NCI-H446 (cell line): ENCODE results near the gene RPN2.

Experiments
- DNase-seq, 2 experiments: peaks; one replicate each; lab custom pipeline; 2025; lab: John Stamatoyannopoulos, UW

The RPN2 gene

GRCh38 chr20:37218976-37219375 is 39.8 kb downstream of the RPN2 start:
- no peak for DNase-seq

DNA sequence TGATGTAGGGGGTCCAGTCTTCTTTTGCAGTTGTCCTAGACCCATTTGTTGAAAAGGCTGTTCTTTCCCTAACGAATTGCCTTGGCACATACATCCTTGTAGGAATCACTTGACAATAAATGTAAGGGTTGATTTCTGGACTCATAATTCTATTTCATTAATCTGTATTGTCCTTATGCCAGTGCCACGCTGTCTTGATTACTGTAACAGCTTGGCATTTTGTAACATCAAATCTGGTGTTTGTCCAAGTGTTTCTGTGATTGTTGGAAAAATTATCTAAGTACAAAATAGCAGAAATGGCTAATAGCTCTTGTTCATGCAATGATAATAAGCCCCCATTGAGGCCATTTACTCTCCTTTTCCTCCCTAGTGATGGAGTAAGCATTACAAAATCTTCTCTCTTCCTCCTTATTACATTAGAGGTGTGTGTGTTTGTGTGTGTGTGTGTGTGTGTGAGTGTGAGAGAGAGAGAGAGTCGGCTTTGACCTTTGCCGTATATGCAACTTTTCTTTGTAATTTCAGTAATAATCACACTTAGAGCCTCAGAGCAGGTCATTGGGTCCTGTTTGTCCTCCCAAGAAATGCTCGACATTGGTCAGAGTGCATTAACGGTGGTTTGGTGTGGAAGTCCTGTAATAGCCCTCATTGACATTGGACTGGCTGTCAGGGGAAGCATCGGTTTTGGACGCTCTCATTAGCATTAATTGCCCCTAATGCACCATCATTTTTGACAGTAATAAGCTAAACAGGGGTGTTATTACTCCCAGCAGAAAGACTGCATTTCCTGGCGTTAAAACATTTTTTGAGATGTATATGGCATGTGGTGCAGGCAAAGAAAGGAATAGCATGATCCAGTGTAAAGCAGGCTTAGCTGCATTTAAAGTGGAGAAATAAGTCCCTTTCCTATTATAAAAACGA is 40.9 kb downstream of the RPN2 start:
- DNase-seq: no peak

GRCh38 chr20:37220731-37221130 is 41.6 kb downstream of the RPN2 start:
- DNase-seq: no peak

DNA sequence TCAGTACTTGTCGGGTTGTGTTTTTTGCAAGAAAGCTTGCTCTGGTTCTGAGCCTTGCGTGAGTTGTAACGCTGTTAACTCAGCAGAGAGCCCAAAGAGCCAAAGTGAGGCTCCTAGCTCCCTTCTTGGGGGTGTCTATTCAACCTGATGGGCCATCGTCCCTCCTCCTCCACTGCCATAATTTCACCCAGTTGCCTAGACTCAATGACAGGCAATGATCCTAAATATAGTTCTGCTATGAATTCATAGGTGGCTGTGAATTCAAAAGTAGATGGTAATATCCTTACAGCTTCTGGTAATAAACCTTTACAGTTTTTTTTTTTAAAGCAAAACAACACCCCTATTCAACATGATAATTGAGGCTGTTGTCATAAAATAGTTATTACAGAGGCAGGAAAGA is 43.0 kb downstream of the RPN2 start:
- DNase-seq: no peak

DNA sequence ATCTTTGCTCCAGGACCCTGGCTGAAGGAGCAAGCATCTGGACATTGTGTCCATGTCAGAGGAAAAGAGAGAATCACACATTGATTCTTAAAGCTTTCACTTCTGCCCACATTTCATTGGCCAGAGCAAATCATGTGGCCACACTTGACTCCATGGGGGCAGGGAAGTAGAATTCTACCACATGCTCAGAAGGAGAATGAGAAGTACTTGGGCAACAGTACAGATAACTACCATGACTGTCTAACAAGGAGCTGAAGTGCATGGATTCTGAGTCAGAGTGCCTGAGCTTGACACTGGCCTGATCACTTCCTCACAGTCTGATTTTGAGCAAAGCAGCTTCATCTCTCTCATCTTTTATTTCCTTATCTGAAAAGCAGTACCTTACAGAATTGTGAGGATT is 43.9 kb downstream of the RPN2 start:
- DNase-seq: no peak

DNA sequence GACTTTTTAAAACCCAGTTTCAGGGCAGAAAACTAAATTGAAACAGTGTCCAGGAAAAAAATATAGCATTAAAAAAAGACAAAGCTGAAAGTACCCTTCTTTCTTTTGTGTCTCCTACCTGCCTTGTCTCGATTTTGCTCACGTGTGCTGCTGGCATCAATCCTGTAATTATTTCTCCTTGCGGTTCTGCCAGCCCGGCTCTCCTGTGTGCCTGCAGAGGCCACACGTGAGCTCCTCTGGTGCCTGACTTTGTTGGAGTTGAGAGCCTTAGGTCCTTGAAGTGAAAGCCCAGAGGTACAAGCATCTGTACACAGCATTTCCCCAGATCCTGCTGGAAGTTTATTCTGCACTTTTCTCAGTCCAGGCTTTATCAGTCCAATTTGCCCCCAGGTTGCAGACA is 46.0 kb downstream of the RPN2 start:
- DNase-seq: no peak

- DNase-seq: no peak
Measured at GRCh38 chr20:37226889-37227288, 47.8 kb downstream of the RPN2 start.

DNA sequence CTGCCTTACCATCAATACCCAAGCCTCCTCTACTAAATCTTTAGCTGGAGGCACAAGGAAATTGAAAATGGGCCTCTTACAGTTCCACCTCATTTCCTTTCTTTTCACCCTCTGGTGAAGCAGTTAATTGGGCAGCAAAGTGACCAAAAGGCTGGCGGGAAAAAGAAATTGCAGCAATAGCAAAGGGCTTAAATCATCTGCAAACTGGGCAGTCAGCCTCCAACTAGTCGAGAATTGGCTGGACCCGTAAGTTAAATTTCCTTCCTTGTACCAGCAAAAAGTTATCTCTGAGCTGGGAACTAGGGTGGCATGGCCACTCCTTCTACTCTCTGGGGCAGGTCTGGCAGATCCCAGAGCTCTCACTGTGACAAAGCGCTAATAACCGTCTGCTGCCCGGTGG is 49.0 kb downstream of the RPN2 start:
- no peak for DNase-seq

GRCh38 chr20:37228656-37229055 is 49.5 kb downstream of the RPN2 start:
- DNase-seq: no peak

DNA sequence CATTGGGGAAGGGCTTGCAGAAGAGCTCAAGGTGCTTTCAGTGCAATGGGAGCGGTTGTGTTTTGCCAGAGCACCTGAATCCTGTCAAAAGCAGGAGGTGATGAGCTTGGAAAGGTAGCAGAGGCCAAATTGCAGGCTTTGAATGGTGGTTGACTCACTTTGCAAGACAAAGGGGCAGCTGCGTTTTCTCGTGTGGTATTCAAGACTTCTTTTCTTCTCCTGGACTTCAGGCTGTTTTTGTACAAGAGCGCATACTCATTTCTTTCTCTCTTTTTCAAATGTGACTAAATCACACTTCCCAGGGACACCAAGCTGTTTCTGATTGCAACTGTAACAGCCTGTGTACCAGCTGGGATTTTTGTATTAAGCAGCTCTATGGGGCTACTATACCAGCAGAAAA is 50.2 kb downstream of the RPN2 start:
- DNase-seq: no peak

DNA sequence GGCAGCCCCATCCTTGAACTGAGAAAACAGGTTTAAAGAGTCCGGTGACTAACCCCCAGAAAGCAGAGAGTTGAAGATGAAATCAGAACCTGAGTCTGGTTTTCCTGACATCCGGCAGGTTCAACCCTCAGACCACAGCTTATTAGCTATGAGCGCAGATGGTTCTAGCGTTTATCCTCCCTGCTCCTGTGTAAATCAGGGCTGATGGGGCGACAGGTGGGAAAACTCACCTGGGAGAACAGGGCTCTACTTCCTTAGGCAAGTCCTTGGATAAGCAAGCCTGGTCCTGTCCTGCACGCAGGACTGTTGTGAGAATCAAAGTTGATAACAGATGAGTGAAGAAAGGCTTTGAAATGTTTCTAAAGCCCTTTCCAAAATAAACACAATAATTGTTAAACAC is 51.1 kb downstream of the RPN2 start:
- DNase-seq: no peak

- DNase-seq: no peak
Measured at GRCh38 chr20:37231947-37232630, 53.0 kb downstream of the RPN2 start.

DNA sequence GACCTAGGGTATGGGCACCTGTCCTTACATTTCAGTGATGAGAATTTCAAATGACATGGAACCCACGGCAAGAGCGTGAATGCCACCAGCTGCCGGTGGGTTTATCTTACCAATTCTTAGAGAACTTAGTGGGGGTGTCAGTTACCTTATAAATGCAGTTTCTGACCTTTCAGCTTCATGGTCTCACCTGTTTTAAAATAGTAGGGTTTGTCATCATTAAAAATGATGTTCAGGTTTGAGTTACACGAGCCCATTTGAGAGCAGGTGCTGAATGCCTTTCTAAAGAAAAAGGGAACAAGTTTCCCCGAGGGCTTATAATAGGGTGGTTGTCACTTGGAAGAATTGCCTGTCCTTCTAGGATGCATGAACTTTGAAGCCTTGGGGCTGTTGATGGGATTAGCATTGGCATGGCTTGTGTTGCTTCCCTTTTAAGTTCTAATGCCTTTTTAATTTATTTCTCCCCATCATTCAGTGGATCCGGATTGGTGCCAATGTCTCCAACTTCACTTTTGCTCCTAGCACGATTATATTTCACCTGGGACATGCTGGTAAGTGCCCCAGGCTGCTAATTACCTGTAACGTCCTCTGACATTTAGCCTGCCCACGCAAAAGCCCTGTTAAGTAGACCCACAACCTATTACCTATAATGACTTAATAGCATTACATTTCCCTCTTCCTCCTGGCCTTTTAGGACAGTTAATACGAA is 54.6 kb downstream of the RPN2 start:
- DNase-seq: no peak

- no peak for DNase-seq
Measured at GRCh38 chr20:37234254-37234581, 55.1 kb downstream of the RPN2 start.

GRCh38 chr20:37235065-37235464 is 55.9 kb downstream of the RPN2 start:
- DNase-seq: no peak

DNA sequence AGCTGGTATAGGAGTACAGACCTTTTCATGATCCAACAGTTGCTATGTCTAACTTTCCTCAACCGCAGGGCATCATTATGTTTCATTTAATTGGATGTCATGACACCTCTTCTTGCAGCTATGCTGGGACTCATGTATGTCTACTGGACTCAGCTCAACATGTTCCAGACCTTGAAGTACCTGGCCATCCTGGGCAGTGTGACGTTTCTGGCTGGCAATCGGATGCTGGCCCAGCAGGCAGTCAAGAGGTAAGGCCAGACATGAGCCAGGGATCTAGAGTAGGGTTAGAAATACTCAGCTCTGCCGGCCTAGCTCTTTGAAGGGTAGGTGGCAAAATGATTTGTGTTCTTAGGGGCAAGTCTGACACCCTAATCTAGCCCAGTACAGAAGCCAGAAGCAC is 57.3 kb downstream of the RPN2 start:
- no peak for DNase-seq

DNA sequence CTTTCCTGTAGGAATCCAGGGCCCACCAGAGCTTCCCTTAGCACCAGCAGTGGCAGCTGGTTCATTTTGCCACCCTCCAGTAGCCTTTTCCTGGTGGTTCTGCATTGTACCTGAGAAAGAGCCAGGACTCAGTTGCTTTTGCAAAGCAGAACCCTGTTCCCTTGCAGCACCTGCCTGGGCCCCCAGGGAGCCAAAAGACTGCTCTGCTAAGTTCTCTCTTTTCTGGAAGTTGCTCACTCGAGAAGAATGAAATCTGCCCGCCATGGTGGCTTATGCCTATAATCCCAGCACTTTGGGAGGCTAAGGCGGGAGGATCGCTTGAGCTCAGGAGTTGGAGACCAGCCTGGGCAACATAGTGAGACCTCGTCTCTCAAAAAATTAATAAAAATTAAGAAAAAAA is 58.5 kb downstream of the RPN2 start:
- no peak for DNase-seq

- no peak for DNase-seq
Measured at GRCh38 chr20:37238426-37238825, 59.3 kb downstream of the RPN2 start.

- peak; percentile 32 to 90 for DNase-seq
Measured at GRCh38 chr20:37238935-37239451, 59.9 kb downstream of the RPN2 start.

DNA sequence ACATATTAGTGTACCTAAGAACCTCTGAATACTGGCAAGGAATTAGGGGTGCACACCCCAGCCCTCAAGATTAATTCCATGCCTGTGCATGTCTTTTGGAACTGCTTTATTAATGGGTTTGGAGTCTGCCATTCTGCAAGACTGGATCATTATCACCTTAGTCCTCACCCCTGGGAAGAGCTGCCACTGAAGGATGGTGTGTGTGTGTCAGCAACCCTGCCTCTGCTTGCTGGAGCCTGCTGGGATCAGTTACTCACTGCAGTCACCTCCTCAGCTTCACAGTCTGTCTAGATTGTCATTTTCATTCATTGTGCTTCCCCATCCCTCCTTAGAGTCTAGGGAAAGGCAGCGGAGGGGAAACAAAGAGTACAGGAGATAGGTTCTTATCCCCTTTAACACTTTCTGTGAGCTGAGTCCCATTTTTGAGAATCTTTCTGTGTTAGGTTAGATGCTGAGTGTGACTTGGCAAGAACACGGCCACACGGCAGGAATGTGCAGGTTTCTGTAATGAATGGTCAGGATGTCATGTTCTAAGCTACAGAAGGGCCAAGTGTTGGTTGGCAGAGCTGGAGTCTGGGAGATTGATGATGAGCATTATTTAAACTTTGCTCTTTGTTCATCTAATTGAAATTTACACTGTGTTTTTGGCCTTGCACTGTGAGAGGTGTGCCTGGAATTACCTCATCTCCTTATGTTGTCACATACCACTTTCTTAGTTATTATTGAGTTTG is 61.4 kb downstream of the RPN2 start:
- peak in 1 of 2 experiments; percentile 54 for DNase-seq

DNA sequence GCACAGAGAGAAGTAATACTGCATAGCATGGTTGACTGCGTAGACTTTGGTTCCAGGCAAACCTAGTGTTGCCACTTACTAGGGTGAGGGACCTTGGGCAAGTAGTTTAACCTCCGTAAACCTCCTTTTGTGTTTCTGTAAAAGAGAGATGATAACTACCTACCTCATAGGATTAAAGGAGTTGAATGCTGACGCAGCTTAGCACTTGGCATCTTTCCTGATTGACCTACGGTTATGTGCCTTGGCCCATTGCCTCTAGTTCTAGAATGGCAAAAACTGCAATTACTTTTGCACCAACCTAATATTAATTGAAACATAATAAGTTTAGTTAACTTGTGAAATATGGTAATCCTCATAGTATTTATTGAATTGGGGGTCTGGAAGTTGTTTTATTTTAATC is 63.4 kb downstream of the RPN2 start:
- DNase-seq: no peak
